Hematopoietic multipotent progenitor cell treated with erythropoietin and hydrocortisone succinate and interleukin-3 and kit ligand, for 4 days (in vitro differentiated cells): ENCODE data around the gene TIMM23B.
"Not testable (repeated sequence)": the region's sequence is repeated elsewhere in the genome, so short reads cannot be mapped to it uniquely, and the experiment has no call there.

Experiments used
- DNase-seq: peaks from one replicate; pipeline ENCODE4 v3.0.0-alpha.2; 2015

Gene TIMM23B

GRCh38 chr10:49987207-49987606 is 45.4 kb downstream of the TIMM23B start:
- not testable (repeated sequence) for DNase-seq

- not testable (repeated sequence) for DNase-seq
These were observed 46.5 kb downstream of the TIMM23B start, which contains the start of gene AGAP6 for GRCh38 chr10:49988376-49988775. AGAP6 (plus strand) TSS chr10:49988406; CDS start chr10:49988716, 310 bp downstream.

GRCh38 chr10:49995321-49995720 is 53.5 kb downstream of the TIMM23B start:
- DNase-seq = not testable (repeated sequence)

- DNase-seq = peak; percentile 13
These were observed 72.2 kb downstream of the TIMM23B start for GRCh38 chr10:50014024-50014423.

GRCh38 chr10:50015596-50016220 is 73.9 kb downstream of the TIMM23B start:
- not testable (repeated sequence) for DNase-seq

GRCh38 chr10:50016926-50017325 is 75.1 kb downstream of the TIMM23B start:
- not testable (repeated sequence) for DNase-seq

- not testable (repeated sequence) for DNase-seq
These were observed 75.8 kb downstream of the TIMM23B start for GRCh38 chr10:50017646-50018045.

- DNase-seq = not testable (repeated sequence)
These were observed 77.4 kb downstream of the TIMM23B start for GRCh38 chr10:50019279-50019678.

GRCh38 chr10:50020451-50021024 is 78.7 kb downstream of the TIMM23B start:
- DNase-seq = not testable (repeated sequence)

- DNase-seq = no peak
These were observed 79.8 kb downstream of the TIMM23B start for GRCh38 chr10:50021646-50022045.
